ENCODE results near the gene CEBPE.

CEBPE gene

GRCh38 chr14:23118506-23119362, at the start of gene CEBPE:
Gene CEBPE, minus strand, starts transcription at chr14:23119255. Its CDS starts 164 bp downstream, at chr14:23119091.
- no peak for DNase-seq (ENCODE audit: low read depth, low spot score)

- DNase-seq (ENCODE audit: low read depth, low spot score) = no peak
Measured at GRCh38 chr14:23168246-23168645, 49.2 kb upstream of the CEBPE start.

GRCh38 chr14:23167116-23167847, 48.2 kb upstream of the CEBPE start:
- DNase-seq (ENCODE audit: low read depth, low spot score) = no peak

GRCh38 chr14:23164949-23165348, 45.9 kb upstream of the CEBPE start:
- DNase-seq (ENCODE audit: low read depth, low spot score) = no peak

- no peak for DNase-seq (ENCODE audit: low read depth, low spot score)
Measured at GRCh38 chr14:23164250-23164649, 45.2 kb upstream of the CEBPE start.

- DNase-seq (ENCODE audit: low read depth, low spot score) = no peak
Measured at GRCh38 chr14:23163830-23164229, 44.8 kb upstream of the CEBPE start.

GRCh38 chr14:23162800-23163199, 43.7 kb upstream of the CEBPE start:
- DNase-seq (ENCODE audit: low read depth, low spot score) = no peak

GRCh38 chr14:23162005-23162404, 43.0 kb upstream of the CEBPE start:
- DNase-seq (ENCODE audit: low read depth, low spot score) = no peak

- DNase-seq (ENCODE audit: low read depth, low spot score) = peak; percentile 79
Measured at GRCh38 chr14:23160924-23161522, 42.0 kb upstream of the CEBPE start.

GRCh38 chr14:23159532-23159931, 40.5 kb upstream of the CEBPE start:
- no peak for DNase-seq (ENCODE audit: low read depth, low spot score)

- DNase-seq (ENCODE audit: low read depth, low spot score) = no peak
Measured at GRCh38 chr14:23158779-23159178, 39.7 kb upstream of the CEBPE start.

GRCh38 chr14:23154964-23155587, 36.0 kb upstream of the CEBPE start:
- peak; percentile 70 for DNase-seq (ENCODE audit: low read depth, low spot score)

- DNase-seq (ENCODE audit: low read depth, low spot score) = no peak
Measured at GRCh38 chr14:23153851-23154796, 35.1 kb upstream of the CEBPE start.

- DNase-seq (ENCODE audit: low read depth, low spot score) = no peak
Measured at GRCh38 chr14:23151342-23151741, 32.3 kb upstream of the CEBPE start.

- no peak for DNase-seq (ENCODE audit: low read depth, low spot score)
Measured at GRCh38 chr14:23149745-23150144, 30.7 kb upstream of the CEBPE start.

GRCh38 chr14:23148591-23149249, 29.7 kb upstream of the CEBPE start:
- no peak for DNase-seq (ENCODE audit: low read depth, low spot score)

- DNase-seq (ENCODE audit: low read depth, low spot score) = no peak
Measured at GRCh38 chr14:23147676-23148075, 28.6 kb upstream of the CEBPE start.

GRCh38 chr14:23146980-23147379, 27.9 kb upstream of the CEBPE start:
- no peak for DNase-seq (ENCODE audit: low read depth, low spot score)

GRCh38 chr14:23146351-23146910, 27.4 kb upstream of the CEBPE start:
- DNase-seq (ENCODE audit: low read depth, low spot score) = no peak

GRCh38 chr14:23145794-23146350, 26.8 kb upstream of the CEBPE start:
- no peak for DNase-seq (ENCODE audit: low read depth, low spot score)
